EH (cell line): ENCODE results near the gene RPL38.
"Not testable (repeated sequence)": the region's sequence is repeated elsewhere in the genome, so short reads cannot be mapped to it uniquely, and the experiment has no call there.

ENCODE experiments used
- DNase-seq: peaks from one replicate; pipeline ENCODE4 v3.0.0-alpha.2; 2015; ENCODE audit warnings: low read depth

RPL38 gene

GRCh38 chr17:74185571-74186185, 17.8 kb upstream of the RPL38 start:
- DNase-seq = no peak

GRCh38 chr17:74186498-74186897, 17.0 kb upstream of the RPL38 start:
- no peak for DNase-seq

GRCh38 chr17:74187761-74188160, 15.7 kb upstream of the RPL38 start:
- no peak for DNase-seq

- not testable (repeated sequence) for DNase-seq
These were observed 14.8 kb upstream of the RPL38 start for GRCh38 chr17:74188687-74189086.

- DNase-seq = peak; percentile 69
These were observed 13.3 kb upstream of the RPL38 start for GRCh38 chr17:74190154-74190553.

GRCh38 chr17:74190807-74191406, 12.6 kb upstream of the RPL38 start:
- peak; percentile 38 for DNase-seq

GRCh38 chr17:74192950-74193781, 10.3 kb upstream of the RPL38 start:
- DNase-seq = no peak

GRCh38 chr17:74194682-74195081, 8.8 kb upstream of the RPL38 start:
- no peak for DNase-seq

- DNase-seq = no peak
These were observed 6.7 kb upstream of the RPL38 start for GRCh38 chr17:74196541-74197317.

GRCh38 chr17:74197801-74198200, 5.7 kb upstream of the RPL38 start:
- DNase-seq = no peak

GRCh38 chr17:74198694-74199093, 4.8 kb upstream of the RPL38 start:
- no peak for DNase-seq

GRCh38 chr17:74199306-74200092, 4.0 kb upstream of the RPL38 start:
- DNase-seq = peak; percentile 43

GRCh38 chr17:74200112-74200511, 3.4 kb upstream of the RPL38 start:
- DNase-seq = no peak

GRCh38 chr17:74201250-74201649, 2.2 kb upstream of the RPL38 start:
- DNase-seq = peak; percentile 60

- DNase-seq = no peak
These were observed 1.5 kb upstream of the RPL38 start for GRCh38 chr17:74201948-74202347.

GRCh38 chr17:74202938-74203337, 540 bp upstream of the RPL38 start:
- DNase-seq = no peak

- DNase-seq = no peak
These were observed 996 bp downstream of the RPL38 start for GRCh38 chr17:74204474-74204873.

- DNase-seq = no peak
These were observed 1.8 kb downstream of the RPL38 start for GRCh38 chr17:74205274-74205673.

GRCh38 chr17:74206332-74206818, 2.9 kb downstream of the RPL38 start:
- DNase-seq = peak; percentile 34

- peak; percentile 63 for DNase-seq
These were observed 7.0 kb downstream of the RPL38 start for GRCh38 chr17:74210191-74211140.
